HG02981 (cell line): ENCODE data around the gene GOLGA2.
"Not testable (repeated sequence)": the region's sequence is repeated elsewhere in the genome, so short reads cannot be mapped to it uniquely, and the experiment has no call there.

Experiments used
- ATAC-seq: cut with Tn5 transposase; IDR thresholded peaks from one replicate; pipeline ENCODE4 v1.9.1; 2021; ENCODE audit warnings: mild to moderate bottlenecking, moderate library complexity; ENCODE audit not compliant: unreplicated experiment

GOLGA2 gene

GRCh38 chr9:128296340-128297220 is 20.8 kb upstream of the GOLGA2 start:
- no peak for ATAC-seq

DNA sequence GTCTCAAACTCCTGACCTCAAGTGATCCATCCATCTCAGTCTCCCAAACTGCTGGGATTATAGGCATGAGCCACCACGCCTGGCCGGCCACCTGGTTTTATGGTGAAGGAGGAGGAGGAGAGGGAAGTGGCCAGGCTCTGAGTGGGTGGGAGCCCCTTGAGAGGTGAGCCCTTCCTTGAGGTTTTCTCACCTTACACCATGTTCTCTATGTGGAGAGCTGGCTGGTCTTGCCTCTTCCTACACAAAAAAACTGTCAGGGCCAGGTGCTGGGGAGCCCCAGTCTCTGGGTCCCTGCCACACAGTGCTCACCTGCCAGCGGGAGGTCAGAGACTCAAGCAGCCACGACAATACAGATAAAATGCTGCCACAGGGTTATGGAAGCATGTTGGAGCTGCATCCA is 18.3 kb upstream of the GOLGA2 start:
- ATAC-seq: no peak

DNA sequence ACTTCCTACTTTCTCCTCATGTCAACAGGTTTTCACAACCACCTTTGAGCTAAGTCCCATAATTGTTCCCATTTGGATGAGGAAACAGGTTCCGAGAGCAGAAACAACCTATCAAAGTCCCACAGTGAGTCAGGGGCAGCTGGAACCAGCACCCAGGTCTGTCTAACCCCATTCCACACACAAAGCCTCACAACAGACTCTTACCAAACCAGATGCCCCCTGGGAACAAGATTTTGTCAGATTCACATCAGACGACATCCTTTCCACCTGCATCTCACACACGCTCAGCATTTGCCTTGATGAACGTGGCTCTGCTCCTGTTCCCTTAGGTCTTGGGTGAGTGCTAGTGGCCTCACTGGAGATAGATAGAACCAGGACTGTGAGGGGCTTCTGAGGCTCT is 17.3 kb upstream of the GOLGA2 start:
- ATAC-seq: no peak

- no peak for ATAC-seq
Measured at GRCh38 chr9:128292009-128292408, 16.2 kb upstream of the GOLGA2 start.

GRCh38 chr9:128288273-128289004 is 12.6 kb upstream of the GOLGA2 start:
- ATAC-seq: no peak

DNA sequence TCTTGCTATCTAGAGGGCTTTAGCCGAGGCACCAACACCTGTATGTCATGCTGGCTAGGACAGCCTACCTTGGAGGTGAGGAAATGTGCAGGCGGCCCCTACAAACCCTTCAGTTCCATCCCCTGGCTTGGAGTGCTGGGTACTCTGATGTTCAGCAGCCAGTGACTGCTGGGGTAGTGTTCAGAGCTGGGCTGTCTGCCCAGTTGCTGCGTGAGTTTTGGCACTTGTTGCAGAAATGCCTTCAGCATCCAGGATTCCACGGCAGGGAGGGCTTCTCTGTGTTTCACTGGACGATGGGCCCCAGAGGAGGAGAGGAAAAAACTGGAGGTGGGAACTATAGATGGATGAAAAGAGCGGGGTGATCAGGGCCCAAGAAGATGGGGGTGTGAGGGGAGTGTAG is 10.6 kb upstream of the GOLGA2 start:
- ATAC-seq: no peak

- ATAC-seq: no peak
Measured at GRCh38 chr9:128285033-128285784, 9.4 kb upstream of the GOLGA2 start.

- ATAC-seq: no peak
Measured at GRCh38 chr9:128282500-128282899, 6.7 kb upstream of the GOLGA2 start.

GRCh38 chr9:128280084-128280622 is 4.3 kb upstream of the GOLGA2 start:
- ATAC-seq: no peak

DNA sequence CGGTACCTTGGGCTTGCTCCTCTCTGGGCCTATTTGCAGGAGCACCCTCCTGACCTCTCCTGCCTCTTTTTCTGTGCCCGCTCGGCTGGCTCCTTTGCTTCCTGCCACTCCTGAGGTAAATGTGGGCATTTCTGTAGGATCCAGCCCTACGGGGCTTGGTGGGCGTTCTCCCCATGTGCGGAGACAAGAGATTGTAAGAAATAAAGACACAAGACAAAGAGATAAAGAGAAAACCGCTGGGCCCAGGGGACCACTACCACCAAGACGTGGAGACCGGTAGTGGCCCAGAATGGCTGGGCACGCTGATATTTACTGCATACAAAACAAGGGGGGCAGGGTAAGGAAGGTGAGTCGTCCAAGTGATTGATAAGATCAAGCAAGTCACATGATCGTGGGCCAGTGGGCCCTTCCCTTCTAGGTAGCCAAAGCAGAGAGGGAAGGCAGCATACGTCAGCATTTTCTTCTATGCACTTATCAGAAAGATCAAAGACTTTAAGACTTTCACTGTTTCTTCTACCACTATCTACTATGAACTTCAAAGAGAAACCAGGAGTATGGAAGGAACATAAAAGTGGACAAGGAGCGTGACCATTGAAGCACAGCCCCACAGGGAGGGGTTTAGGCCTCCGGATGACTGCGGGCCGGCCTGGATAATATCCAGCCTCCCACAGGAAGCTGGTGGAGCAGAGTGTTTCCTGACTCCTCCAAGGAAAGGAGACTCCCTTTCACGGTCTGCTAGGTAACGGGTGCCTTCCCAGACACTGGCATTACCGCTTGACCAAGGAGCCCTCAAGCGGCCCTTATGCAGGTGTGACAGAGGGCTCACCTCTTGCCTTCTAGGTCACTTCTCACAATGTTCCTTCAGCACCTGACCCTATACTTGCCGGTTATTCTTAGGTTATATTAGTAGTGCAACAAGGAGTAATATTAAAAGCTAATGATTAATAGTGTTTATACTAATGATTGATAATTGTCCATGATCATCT is 3.6 kb upstream of the GOLGA2 start:
- ATAC-seq: not testable (repeated sequence)

- ATAC-seq: no peak
Measured at GRCh38 chr9:128276574-128277270, 915 bp upstream of the GOLGA2 start.

DNA sequence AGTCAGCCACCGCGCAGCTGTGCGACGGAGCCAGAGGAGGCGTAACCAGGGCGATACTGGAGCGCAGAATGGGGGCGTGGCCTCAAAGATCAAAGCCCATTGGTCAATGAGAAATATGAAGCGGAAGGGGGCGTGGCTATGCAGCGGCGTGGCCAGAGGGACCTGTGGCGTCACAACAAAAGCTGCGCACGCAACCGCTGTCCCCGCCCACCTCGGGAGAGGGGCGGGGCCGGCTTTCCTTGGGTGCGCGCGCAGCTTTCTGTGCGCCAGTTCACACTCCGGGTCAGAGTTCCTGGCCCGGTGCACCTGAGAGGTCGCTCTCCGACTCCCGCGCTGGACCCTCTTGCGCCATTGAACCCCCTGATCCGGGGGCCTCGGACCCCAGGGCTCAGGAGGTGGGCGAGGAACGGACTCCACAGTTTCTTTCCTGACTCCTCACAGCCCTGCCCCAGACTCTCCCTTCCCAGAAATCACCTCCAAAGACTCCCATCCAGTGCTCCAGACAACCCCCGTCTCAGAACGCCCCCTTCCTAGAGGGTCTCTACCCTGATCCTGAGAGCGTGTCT is 284 bp upstream of the GOLGA2 start, which contains the start of gene SWI5:
Gene SWI5 (plus strand): TSS at position 269 of the 566 bp plus-strand sequence.
- ATAC-seq: peak; percentile 93

DNA sequence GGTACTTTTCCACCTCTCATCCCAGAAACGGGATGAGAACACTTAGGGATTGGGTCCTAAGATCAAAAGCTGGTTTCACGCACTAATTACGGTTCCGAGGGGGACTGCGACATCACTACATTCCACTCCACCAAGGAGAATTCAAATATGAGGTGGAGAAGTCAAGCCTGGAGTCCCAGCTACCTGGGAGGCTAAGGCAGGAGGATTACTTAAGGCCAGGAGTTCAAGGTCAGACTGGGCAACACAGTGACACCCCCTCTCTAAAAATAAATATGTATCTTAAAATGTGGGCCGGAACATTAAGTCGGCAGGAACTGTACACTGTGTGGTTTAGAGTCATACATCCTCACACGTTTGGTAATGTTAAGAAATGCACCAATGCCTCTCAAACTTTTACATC is 1.6 kb downstream of the GOLGA2 start:
- no peak for ATAC-seq

DNA sequence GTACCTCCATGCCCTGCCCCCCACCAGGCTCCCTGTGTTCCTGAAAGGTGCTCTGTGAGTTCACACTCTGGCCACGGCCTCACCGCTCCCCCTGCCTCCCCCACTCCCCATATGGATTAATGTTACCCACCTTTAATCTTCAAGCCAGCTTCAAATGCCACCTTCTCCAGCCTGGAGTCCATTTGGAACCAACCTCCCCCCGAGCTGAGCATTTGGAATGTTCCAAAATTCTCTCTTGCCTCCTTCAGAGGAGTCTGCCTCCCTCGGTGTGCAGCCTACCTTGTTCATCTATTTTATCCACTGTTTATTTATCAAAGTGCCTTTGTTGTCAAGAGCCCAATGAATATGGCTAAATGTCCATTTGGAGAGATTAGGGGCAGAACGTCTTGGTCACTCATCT is 4.3 kb downstream of the GOLGA2 start:
- ATAC-seq: no peak

- ATAC-seq: no peak
Measured at GRCh38 chr9:128271112-128271511, 4.7 kb downstream of the GOLGA2 start.

- no peak for ATAC-seq
Measured at GRCh38 chr9:128266868-128267590, 8.8 kb downstream of the GOLGA2 start.

DNA sequence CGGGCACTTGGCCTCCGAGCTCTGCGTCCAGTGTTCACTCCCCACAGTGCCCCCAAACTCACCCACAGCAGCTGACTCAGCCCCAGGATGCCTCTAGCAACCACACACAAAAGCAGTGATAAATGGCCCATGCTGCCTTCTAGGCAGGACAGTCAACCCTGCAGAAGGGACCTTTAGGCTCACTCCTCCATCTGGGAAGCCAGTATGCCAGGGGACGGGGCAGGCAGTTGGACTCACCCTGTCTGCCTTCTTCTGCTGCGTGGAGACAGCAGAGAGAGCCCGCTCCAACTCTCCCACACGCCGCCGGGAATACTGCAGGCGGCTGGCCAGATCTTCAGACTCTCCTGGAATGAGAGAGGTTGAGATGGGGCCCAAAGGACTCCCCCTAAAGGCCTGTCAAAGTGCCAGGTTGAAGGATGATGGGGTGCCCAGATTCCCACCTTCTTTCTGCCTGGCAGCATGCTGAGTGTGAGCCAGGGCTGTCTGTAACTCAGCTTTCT is 10.4 kb downstream of the GOLGA2 start:
- ATAC-seq: no peak

DNA sequence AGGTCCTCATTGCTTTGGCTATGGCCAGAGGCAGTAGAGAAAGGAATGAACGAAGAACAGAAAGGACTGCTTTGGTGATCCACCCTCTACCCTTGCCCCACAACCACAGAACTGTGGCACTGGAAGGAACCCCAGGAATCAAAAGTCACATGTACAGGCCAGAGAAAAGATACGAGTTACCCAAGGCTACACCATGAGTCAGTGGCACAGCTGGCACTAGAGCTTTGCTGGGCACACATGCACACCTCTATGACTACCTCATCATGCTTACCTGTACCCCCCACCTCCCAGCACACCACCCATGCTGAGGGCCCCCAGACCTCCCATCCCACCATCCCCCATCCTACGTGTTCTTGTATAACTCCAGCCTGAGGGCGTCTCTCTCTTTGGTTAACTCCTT is 13.1 kb downstream of the GOLGA2 start:
- no peak for ATAC-seq
